Naive thymus-derived CD8-positive, alpha-beta T cell (primary cell): ENCODE data around the gene CDC42EP2. TPM values are rescaled to one million over a fixed set of nuclear protein-coding genes. Genes with fewer than 3 reads are reported as not detected.

ENCODE experiments used
- ATAC-seq, 2 donors: fragments of 150-1000 bp; cut with Tn5 transposase in 1 of 2; sonication (Bioruptor Pico), chemical (Tn5 transposase) in 1 of 2; 1 replicate in 1 of 2; 2 replicates in 1 of 2; pipeline ENCODE4 v1.10.0; 2021; ENCODE audit warnings: mild to moderate bottlenecking in 2 of 2, moderate library complexity in 2 of 2
- POLR2A ChIA-PET: fragments of 350-600 bp; sonication (Branson Sonifier 250); formaldehyde crosslinking; loops from one replicate; lab custom pipeline; 2021; ENCODE audit warnings: antibody characterized with exemption; lab: Charles Lee
- DNase-seq, 10 donors: peaks; one replicate each; pipeline versions ENCODE4 v3.0.0 to v3.0.0-alpha.2; 2020 to 2022
- H3K27ac Mint-ChIP-seq, 10 donors: one replicate each; pipeline ENCODE4 v1.8.0; 2020 to 2022; ENCODE audit warnings: mild to moderate bottlenecking in 10 of 10, mixed read lengths in 10 of 10, moderate library complexity in 4 of 10, inconsistent platforms in 1 of 10
- H3K27me3 Mint-ChIP-seq, 5 donors: one replicate each; pipeline ENCODE4 v1.8.0; 2021 to 2022; ENCODE audit warnings: mixed read lengths in 5 of 5
- H3K36me3 Mint-ChIP-seq, 3 donors: one replicate each; pipeline ENCODE4 v1.8.0; 2020 to 2022; ENCODE audit warnings: mixed read lengths in 3 of 3, mild to moderate bottlenecking in 2 of 3, inconsistent platforms in 1 of 3
- H3K4me1 Mint-ChIP-seq, 4 donors: one replicate each; pipeline ENCODE4 v1.8.0; 2021 to 2022; ENCODE audit warnings: mixed read lengths in 4 of 4
- H3K4me3 Mint-ChIP-seq, 10 donors: one replicate each; pipeline ENCODE4 v1.8.0; 2020 to 2022; ENCODE audit warnings: mild to moderate bottlenecking in 10 of 10, mixed read lengths in 10 of 10, moderate library complexity in 6 of 10, inconsistent platforms in 1 of 10
- H3K9me3 Mint-ChIP-seq, 9 donors: one replicate each; pipeline ENCODE4 v1.8.0; 2020 to 2022; ENCODE audit warnings: mixed read lengths in 9 of 9, mild to moderate bottlenecking in 3 of 9, inconsistent platforms in 1 of 9, moderate library complexity in 1 of 9
- polyA plus RNA-seq, 3 donors: library from polyadenylated mRNA; unstranded; fragments of 300-500 nt; fragmentation: Illumina TruSeq; gene quantifications; one replicate each; pipeline ENCODE4 v1.2.3, GENCODE V29; 2021
- total RNA-seq, 8 experiments: library from RNA in 2 of 8; stranded (reverse) in 2 of 8; gene quantifications; one replicate each; pipeline ENCODE4 v1.2.3 and lab custom pipeline; 2021 to 2026

CDC42EP2 gene, protein sequence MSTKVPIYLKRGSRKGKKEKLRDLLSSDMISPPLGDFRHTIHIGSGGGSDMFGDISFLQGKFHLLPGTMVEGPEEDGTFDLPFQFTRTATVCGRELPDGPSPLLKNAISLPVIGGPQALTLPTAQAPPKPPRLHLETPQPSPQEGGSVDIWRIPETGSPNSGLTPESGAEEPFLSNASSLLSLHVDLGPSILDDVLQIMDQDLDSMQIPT
- 1 to 10 TPM in 1 of 2 experiments, not detected in 1; 1.4 TPM for total RNA-seq
- not detected for polyA plus RNA-seq
- 0 to 0.26 (median 0) reads per million in 6 experiments for total RNA-seq (lab: John Stamatoyannopoulos, UW)

DNA sequence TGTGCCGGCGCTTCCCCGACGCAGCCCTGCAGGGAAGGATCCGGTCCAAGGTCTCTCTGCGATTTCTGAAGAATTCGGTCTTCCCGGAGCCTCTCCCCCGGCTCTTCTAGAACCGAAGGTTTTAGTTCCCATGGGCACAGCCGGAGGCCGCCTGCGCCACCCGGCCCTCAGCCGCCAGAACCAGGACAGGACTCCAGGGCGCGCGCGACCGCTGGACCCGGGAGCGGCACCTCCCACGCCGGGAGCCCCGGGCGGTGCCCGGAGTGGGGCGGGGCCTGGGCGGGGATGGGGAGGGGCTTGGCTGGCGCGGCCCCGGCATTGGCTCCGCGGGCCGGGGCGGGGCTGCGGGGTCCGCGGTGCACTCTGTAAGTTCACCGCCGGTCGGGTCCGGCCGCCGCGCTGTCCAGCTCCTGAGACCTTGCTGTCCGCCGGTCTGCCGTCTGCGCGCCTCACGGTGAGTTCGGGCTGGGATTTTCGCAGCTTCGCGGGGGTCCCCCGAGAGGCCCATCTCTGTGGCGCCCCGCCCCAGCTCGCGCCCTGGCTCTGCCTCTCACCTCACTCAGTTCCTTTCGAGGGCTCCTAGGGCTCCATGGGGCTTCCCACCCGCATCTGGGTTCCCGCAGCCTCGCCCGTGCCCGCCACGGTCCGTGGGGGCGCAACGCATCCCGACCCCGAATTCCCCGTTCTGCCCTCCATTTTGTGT lies at the start of gene CDC42EP2:
CDC42EP2 (plus strand) TSS at position 366 of the 703 bp plus-strand sequence. CDS start 6,033 bp downstream, outside the sequence.
- no peaks in the 10 kb centered on the region for H3K36me3 Mint-ChIP-seq
- no peaks in the 10 kb centered on the region for H3K9me3 Mint-ChIP-seq
- peak within 1 kb of the TSS in 1 of 10 donors; percentile 81 for H3K27ac Mint-ChIP-seq
- POLR2A ChIA-PET, result interaction anchor here (0.5 to 2.0 kb wide), 11 partner anchors 15 to 964 kb away, joined by 3 to 9 read pairs (median 3); partner anchors contain the start of genes MALAT1 and POLA2
- DNase-seq, result peak; percentile 15 to 84 (median 64)
- peaks cover 6 to 12% (median 10%) of the 10 kb centered on the region in 4 donors for H3K4me1 Mint-ChIP-seq
- H3K4me3 Mint-ChIP-seq, result peak within 1 kb of the TSS; percentile 63 to 88 (median 81)
- peaks cover 0 to 3% (median 0%) of the 10 kb centered on the region in 5 donors for H3K27me3 Mint-ChIP-seq
- peak; percentile 86 to 90 for ATAC-seq

DNA sequence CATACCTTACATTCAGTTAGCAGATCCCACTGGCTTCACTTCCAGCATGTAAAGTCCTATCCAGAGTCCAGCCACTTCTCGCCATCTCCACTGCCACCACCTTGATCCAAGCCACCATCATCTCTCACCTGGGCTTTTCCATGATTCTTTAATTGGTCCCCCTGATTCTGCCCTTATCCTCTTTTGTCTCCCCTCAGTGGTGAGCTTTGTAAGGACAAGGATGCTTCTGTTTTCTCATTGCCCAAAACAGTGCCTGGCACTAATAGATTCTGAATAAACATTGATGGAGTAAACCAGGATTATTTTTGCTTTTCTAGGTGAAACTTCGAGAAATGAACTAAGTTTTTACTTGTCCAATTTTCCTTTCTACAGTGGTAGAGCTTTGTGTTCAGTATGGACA lies 48.5 kb upstream of the CDC42EP2 start:
- DNase-seq, result peak in 1 of 10 donors; percentile 25

DNA sequence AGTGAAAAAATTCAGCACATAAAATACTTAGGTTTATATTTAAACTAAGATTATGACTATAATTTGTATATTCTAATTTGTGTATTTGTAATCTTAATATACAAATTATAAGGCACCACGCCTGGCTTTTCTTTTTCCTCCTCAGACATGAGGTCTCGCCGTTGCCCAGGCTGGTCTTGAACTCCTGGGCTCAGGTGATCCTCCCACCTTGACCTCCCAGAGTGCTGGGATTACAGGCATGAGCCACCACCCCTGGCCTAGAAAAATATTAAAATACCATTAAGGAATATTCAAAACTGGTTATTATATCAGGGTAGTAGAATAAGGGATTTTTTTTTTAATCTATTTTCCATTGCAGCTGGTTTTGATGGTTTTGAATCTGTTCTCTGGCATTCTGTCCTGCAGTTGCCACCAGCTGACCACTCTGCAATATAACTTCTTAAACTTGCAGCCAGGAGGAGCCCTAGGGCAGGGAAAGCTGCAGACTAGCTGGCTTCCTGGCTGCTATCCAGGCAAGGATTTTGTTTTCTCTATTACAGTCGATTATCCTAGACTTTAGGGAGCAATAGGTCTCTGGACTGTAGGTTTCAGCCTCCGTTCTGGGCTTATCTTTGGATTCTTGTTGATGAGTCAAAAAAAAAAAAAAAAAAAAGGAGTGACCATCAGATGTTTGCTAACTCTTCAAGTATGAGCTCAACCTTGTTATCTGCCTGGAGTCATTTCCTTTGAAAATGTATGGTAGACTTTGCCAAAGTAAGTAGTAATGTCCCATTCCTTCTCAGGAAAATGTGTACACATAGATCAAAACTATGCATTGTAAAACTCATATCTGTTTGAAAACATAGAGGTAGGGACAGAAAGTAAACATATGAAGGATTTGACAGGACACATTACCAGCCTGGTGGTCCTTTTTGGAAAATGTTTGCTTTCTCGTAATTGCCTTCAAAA lies 39.7 kb upstream of the CDC42EP2 start:
- Mint-ChIP-seq H3K4me1 (peaks cover 0 to 5% (median 2%) of the 10 kb centered on the region in 4 donors), H3K27ac (peak overlapping the region in 1 of 10 donors; percentile 44), H3K9me3 (no peaks in the 10 kb centered on the region), H3K4me3 (no peak overlapping the region), H3K27me3 (no peaks in the 10 kb centered on the region), H3K36me3 (peaks cover 7 to 69% (median 35%) of the 10 kb centered on the region in 3 donors)
- POLR2A ChIA-PET, result interaction anchor here (0.7 to 1.4 kb wide), 5 partner anchors 40 to 936 kb away, joined by 3 to 6 read pairs (median 4); no protein-coding TSS in a partner anchor
- DNase-seq (peak in 4 of 10 donors; percentile 21 to 36 (median 28)), ATAC-seq (peak in 1 of 2 donors; percentile 57)

More for the DNA sequence above, 48.5 kb upstream of the CDC42EP2 start:
- no peaks in the 10 kb centered on the region for H3K9me3 Mint-ChIP-seq
- H3K27ac Mint-ChIP-seq, result peak overlapping the region in 2 of 10 donors; percentile 10 to 17
- H3K36me3 Mint-ChIP-seq, result peaks cover 7 to 41% (median 24%) of the 10 kb centered on the region in 3 donors
- POLR2A ChIA-PET, result no interaction called here
- H3K27me3 Mint-ChIP-seq, result no peaks in the 10 kb centered on the region
- no peak overlapping the region for H3K4me3 Mint-ChIP-seq
- H3K4me1 Mint-ChIP-seq, result peaks cover 31 to 39% (median 34%) of the 10 kb centered on the region in 4 donors
- no peak for ATAC-seq

DNA sequence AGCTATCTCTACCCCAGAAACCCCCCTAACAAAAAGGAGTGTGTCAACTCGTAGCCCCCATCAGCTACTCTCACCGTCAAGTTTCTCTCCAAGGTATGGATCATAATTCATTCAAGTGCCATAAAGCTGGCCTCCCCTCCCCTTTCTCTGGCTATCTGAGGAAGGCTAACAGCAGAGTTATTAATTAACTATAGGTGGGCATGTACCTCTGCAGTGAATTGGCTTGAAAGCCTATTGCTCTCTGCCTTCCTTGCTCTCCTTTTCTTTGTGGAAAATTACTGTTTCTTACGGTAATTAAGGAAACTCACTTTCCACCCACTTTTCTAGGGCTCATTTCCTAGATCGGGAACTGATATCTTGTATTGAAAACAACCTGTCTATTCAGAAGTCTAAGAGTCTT lies 38.8 kb upstream of the CDC42EP2 start:
- no peak overlapping the region for H3K4me3 Mint-ChIP-seq
- peaks cover 2 to 66% (median 29%) of the 10 kb centered on the region in 3 donors for H3K36me3 Mint-ChIP-seq
- POLR2A ChIA-PET, result interaction anchor here (0.7 to 1.4 kb wide), 5 partner anchors 40 to 937 kb away, joined by 3 to 6 read pairs (median 5); no protein-coding TSS in a partner anchor
- H3K27me3 Mint-ChIP-seq, result no peaks in the 10 kb centered on the region
- ATAC-seq (no peak), DNase-seq (no peak)
- H3K4me1 Mint-ChIP-seq, result peaks cover 0 to 5% (median 0%) of the 10 kb centered on the region in 4 donors
- peak overlapping the region in 1 of 10 donors; percentile 17 for H3K27ac Mint-ChIP-seq
- no peaks in the 10 kb centered on the region for H3K9me3 Mint-ChIP-seq

GRCh38 chr11:65277631-65278277 lies 36.9 kb upstream of the CDC42EP2 start:
- Mint-ChIP-seq H3K27me3 (no peaks in the 10 kb centered on the region), H3K4me3 (no peak overlapping the region), H3K27ac (no peak overlapping the region), H3K36me3 (peaks cover 0 to 74% (median 39%) of the 10 kb centered on the region in 3 donors), H3K4me1 (peaks cover 0 to 5% (median 0%) of the 10 kb centered on the region in 4 donors), H3K9me3 (no peaks in the 10 kb centered on the region)
- no peak for ATAC-seq
- no peak for DNase-seq
- POLR2A ChIA-PET, result interaction anchor here (1.3 kb wide), 1 partner anchor 104 kb away, joined by 3 read pairs; no protein-coding TSS in a partner anchor

GRCh38 chr11:65278356-65278755 lies 36.3 kb upstream of the CDC42EP2 start:
- H3K27me3 Mint-ChIP-seq, result no peaks in the 10 kb centered on the region
- H3K4me3 Mint-ChIP-seq, result no peak overlapping the region
- DNase-seq, result no peak
- no peaks in the 10 kb centered on the region for H3K9me3 Mint-ChIP-seq
- peaks cover 0 to 72% (median 39%) of the 10 kb centered on the region in 3 donors for H3K36me3 Mint-ChIP-seq
- H3K4me1 Mint-ChIP-seq, result peaks cover 0 to 5% (median 0%) of the 10 kb centered on the region in 4 donors
- ATAC-seq, result no peak
- POLR2A ChIA-PET, result no interaction called here
- H3K27ac Mint-ChIP-seq, result peak overlapping the region in 1 of 10 donors; percentile 94

DNA sequence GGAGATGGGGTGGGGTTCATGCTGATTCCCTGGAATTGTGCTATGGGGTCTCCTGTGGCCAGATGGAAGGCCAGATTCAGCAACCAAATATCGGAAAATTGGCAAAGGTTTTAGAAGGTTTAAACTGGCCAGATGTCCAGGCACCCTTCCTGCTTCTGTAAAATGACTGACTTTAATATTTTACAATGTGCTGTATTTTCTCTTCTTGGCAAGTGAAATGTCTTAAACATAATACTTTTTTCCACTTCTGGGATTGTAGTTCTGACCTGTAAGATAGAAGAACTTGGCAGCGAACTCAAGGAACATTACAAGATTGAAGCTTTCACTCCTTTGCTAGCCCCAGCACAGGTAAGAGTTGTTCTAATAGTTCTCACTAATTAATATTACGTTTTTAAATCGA lies 35.4 kb upstream of the CDC42EP2 start:
- Mint-ChIP-seq H3K36me3 (peaks cover 0 to 76% (median 39%) of the 10 kb centered on the region in 3 donors), H3K4me1 (peaks cover 0 to 5% (median 0%) of the 10 kb centered on the region in 4 donors), H3K9me3 (no peaks in the 10 kb centered on the region), H3K27me3 (no peaks in the 10 kb centered on the region), H3K27ac (peak overlapping the region in 2 of 10 donors; percentile 3 to 94), H3K4me3 (no peak overlapping the region)
- DNase-seq (no peak), ATAC-seq (no peak)
- POLR2A ChIA-PET, result no interaction called here

- H3K4me1 Mint-ChIP-seq, result peaks cover 0 to 5% (median 0%) of the 10 kb centered on the region in 4 donors
- H3K27me3 Mint-ChIP-seq, result no peaks in the 10 kb centered on the region
- peak overlapping the region in 1 of 10 donors; percentile 15 for H3K4me3 Mint-ChIP-seq
- POLR2A ChIA-PET, result interaction anchor here (0.6 to 1.3 kb wide), 2 partner anchors 17 to 505 kb away, joined by 3 to 8 read pairs; partner anchors contain the start of gene POLA2
- H3K27ac Mint-ChIP-seq, result peak overlapping the region in 3 of 10 donors; percentile 47 to 94 (median 67)
- H3K36me3 Mint-ChIP-seq, result peaks cover 0 to 80% (median 39%) of the 10 kb centered on the region in 3 donors
- peak in 1 of 2 donors; percentile 96 for ATAC-seq
- H3K9me3 Mint-ChIP-seq, result no peaks in the 10 kb centered on the region
- DNase-seq, result no peak
Measured at GRCh38 chr11:65279741-65280440, 34.8 kb upstream of the CDC42EP2 start.

DNA sequence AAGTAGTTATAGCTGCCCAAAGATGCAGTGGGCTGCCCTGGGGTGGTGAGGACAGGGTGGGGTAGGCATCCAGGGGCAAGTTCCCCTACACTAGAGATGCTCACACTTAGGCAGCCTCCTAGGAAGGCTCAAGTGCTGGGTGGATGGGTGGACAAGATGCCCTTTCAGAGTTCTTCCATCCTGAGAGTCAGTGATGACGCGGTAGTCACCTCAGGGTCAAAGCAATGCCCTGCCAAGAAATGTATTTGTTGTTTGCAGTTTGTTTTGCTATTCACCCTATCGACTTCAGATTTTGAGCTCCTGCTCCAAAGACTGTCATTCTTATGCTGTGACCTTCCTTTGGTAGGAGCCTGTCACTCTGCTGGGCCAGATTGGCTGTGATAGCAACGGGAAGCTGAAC lies 34.0 kb upstream of the CDC42EP2 start:
- Mint-ChIP-seq H3K4me1 (peaks cover 0 to 5% (median 0%) of the 10 kb centered on the region in 4 donors), H3K4me3 (no peak overlapping the region), H3K27ac (peak overlapping the region in 1 of 10 donors; percentile 94), H3K36me3 (peaks cover 0 to 86% (median 39%) of the 10 kb centered on the region in 3 donors), H3K27me3 (no peaks in the 10 kb centered on the region), H3K9me3 (no peaks in the 10 kb centered on the region)
- ATAC-seq (no peak), DNase-seq (no peak)
- POLR2A ChIA-PET, result interaction anchor here (0.6 to 1.3 kb wide), 2 partner anchors 18 to 506 kb away, joined by 3 to 8 read pairs; partner anchors contain the start of gene POLA2

DNA sequence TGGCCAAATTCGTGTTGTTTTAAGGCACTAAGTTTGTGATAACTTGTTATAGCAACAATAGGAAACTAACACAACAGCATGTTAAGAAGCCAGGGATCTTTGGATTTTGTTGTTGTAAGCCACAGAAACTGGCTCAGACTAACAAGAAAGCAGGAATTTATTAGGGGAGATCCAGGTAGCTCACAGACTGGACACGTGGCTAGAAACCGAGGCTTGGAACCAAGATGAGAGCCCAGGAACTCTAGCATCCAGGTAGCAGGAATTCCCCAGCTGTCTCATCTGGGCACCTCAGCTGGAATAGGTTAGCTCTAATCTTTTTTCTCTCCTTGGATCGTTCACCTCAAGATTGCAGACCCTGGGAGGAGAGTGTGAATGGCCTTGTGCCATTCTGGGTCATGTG lies 28.0 kb upstream of the CDC42EP2 start:
- peaks cover 4 to 82% (median 21%) of the 10 kb centered on the region in 3 donors for H3K36me3 Mint-ChIP-seq
- DNase-seq (no peak), ATAC-seq (no peak)
- peaks cover 0 to 9% (median 0%) of the 10 kb centered on the region in 4 donors for H3K4me1 Mint-ChIP-seq
- POLR2A ChIA-PET, result no interaction called here
- H3K9me3 Mint-ChIP-seq, result no peaks in the 10 kb centered on the region
- H3K27ac Mint-ChIP-seq, result peak overlapping the region in 1 of 10 donors; percentile 24
- no peaks in the 10 kb centered on the region for H3K27me3 Mint-ChIP-seq
- H3K4me3 Mint-ChIP-seq, result no peak overlapping the region
